ENCODE data around the gene RGS5. TPM values are rescaled to one million over a fixed set of nuclear protein-coding genes. Genes with fewer than 3 reads are reported as not detected.

Gene RGS5
- total RNA-seq, 4 donors from 2014 or later, result 37.1 to 197 (median 120) TPM

DNA sequence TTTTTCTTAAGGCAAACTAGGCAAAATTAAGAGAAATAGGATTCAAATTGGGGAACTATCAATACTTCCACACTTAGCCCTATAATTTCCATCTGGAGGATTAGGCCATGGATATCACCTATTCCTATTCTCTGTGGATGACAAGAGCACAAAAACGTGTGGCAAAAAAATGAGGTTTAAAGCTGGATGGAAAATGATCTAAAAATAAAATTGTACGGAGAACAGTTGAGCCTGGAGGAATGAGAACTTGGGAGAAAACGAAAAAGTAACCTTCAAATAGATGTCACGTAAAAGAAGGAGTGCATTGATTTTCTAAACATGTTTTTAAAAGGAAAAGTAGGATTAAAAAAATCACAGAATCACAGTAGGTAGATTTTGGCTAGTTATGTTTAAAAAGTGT is 77.9 kb downstream of the RGS5 start:
- TF ChIP-seq, protein P1, sequence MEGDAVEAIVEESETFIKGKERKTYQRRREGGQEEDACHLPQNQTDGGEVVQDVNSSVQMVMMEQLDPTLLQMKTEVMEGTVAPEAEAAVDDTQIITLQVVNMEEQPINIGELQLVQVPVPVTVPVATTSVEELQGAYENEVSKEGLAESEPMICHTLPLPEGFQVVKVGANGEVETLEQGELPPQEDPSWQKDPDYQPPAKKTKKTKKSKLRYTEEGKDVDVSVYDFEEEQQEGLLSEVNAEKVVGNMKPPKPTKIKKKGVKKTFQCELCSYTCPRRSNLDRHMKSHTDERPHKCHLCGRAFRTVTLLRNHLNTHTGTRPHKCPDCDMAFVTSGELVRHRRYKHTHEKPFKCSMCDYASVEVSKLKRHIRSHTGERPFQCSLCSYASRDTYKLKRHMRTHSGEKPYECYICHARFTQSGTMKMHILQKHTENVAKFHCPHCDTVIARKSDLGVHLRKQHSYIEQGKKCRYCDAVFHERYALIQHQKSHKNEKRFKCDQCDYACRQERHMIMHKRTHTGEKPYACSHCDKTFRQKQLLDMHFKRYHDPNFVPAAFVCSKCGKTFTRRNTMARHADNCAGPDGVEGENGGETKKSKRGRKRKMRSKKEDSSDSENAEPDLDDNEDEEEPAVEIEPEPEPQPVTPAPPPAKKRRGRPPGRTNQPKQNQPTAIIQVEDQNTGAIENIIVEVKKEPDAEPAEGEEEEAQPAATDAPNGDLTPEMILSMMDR (IDR thresholded peaks at IDR 0.05), result no peak
- no peak for TF ChIP-seq POLR2A (IDR thresholded peaks at IDR 0.05)
- Histone ChIP-seq H3K27ac (no peak overlapping the region), H3K4me1 (no peaks in the 10 kb centered on the region), H3K36me3 (peaks cover 0 to 4% of the 10 kb centered on the region in 2 donors), H3K9me3 (no peaks in the 10 kb centered on the region), H3K4me3 (no peak overlapping the region), H3K27me3 (no peaks in the 10 kb centered on the region)
- intact Hi-C loops (cut with DNase I; ENCODE audit: low total_unique reads), result no loop called here
- DNase-seq, result no peak

DNA sequence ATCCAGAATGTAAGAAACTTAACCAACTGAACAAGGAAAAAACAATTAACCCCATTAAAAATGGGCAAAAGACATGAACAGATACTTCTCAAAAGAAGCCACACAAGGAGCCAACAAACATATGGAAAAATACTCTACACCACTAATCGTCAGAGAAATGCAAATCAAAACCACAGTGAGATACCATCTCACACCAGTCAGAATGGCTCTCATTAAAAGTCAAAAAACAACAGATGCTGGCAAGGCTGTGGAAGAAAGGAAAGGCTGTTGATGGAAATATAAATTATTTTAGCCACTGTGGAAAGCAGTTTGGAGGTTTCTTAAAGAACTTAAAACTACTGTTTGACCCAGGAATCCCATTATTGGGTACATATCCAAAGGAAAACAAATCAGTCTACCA is 82.3 kb downstream of the RGS5 start:
- no peak overlapping the region for H3K27ac ChIP-seq
- TF ChIP-seq, protein P1 (IDR thresholded peaks at IDR 0.05), result no peak
- no peak for TF ChIP-seq POLR2A (IDR thresholded peaks at IDR 0.05)
- intact Hi-C loops (cut with DNase I; ENCODE audit: low total_unique reads), result no loop called here
- H3K9me3 ChIP-seq, result no peaks in the 10 kb centered on the region
- no peaks in the 10 kb centered on the region for H3K27me3 ChIP-seq
- no peak for DNase-seq
- no peaks in the 10 kb centered on the region for H3K4me1 ChIP-seq
- no peak overlapping the region for H3K4me3 ChIP-seq
- H3K36me3 ChIP-seq, result peaks cover 0 to 4% of the 10 kb centered on the region in 2 donors

DNA sequence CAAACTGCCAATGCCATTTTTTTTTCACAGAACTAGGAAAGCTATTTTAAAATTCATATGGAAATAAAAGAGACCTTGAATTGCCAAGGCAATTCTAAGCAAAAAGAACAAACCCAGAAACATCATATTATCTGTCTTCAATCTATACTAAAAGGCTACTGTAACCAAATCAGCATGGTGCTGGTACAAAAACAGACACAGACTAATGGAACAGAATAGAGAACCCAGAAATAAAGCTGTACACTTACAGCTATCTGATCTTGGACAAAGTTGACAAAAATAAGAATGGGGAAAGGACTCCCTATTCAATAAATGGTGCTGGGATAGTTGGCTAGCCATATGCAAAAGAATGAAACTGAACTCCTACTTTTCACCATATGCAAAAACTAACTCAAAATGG is 83.0 kb downstream of the RGS5 start:
- no peaks in the 10 kb centered on the region for H3K4me1 ChIP-seq
- TF ChIP-seq, protein P1 (IDR thresholded peaks at IDR 0.05), result no peak
- no peak for TF ChIP-seq POLR2A (IDR thresholded peaks at IDR 0.05)

DNA sequence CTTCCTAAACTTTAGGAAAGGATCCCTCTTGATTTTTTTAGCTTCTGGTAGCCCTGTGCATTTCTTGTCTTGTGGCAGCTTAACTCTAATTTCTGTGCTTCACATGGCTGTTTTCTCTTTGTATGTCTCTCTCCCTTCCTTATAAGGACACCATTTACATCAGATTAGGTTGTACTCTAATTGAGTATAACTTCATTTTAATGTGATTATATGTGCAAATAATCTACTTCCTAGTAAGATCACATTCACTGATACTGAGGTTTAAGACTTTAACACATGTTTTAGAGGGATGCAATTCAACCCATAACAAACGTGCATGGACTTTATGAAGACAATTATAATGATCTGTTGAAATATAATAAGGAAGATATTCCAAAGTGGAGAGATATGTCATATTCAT is 86.8 kb downstream of the RGS5 start:
- H3K9me3 ChIP-seq, result no peaks in the 10 kb centered on the region
- DNase-seq, result no peak
- TF ChIP-seq, protein P1 (IDR thresholded peaks at IDR 0.05), result no peak
- no peak for TF ChIP-seq POLR2A (IDR thresholded peaks at IDR 0.05)
- no peaks in the 10 kb centered on the region for H3K27me3 ChIP-seq
- H3K4me1 ChIP-seq, result no peaks in the 10 kb centered on the region
- H3K27ac ChIP-seq, result no peak overlapping the region
- intact Hi-C loops (cut with DNase I; ENCODE audit: low total_unique reads), result no loop called here
- no peak overlapping the region for H3K4me3 ChIP-seq
- H3K36me3 ChIP-seq, result no peaks in the 10 kb centered on the region

More for the DNA sequence above, 83.0 kb downstream of the RGS5 start:
- intact Hi-C loops (cut with DNase I; ENCODE audit: low total_unique reads), result no loop called here
- peaks cover 0 to 4% of the 10 kb centered on the region in 2 donors for H3K36me3 ChIP-seq
- DNase-seq, result no peak
- H3K4me3 ChIP-seq, result no peak overlapping the region
- H3K27ac ChIP-seq, result no peak overlapping the region
- H3K9me3 ChIP-seq, result no peaks in the 10 kb centered on the region
- H3K27me3 ChIP-seq, result no peaks in the 10 kb centered on the region

DNA sequence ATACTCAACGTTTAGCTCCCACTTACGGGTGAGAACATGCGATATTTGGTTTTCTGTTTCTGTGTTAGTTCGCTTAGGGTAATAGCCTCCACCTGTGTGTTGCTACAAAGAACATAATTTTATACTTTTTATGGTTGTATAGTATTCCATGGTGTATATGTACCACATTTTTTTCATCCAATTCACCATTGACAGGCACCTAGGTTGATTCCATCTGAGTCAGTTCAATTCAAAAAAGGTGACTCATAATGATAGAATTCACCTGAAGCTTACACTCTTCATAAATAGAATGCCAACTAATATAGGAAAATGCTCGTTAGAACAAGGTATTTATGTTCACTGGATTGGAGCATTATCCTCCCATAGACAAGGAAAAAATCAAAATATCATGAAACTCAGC is 95.1 kb downstream of the RGS5 start:
- no peak for TF ChIP-seq POLR2A (IDR thresholded peaks at IDR 0.05)
- TF ChIP-seq, protein P1 (IDR thresholded peaks at IDR 0.05), result no peak
- Histone ChIP-seq H3K4me3 (no peak overlapping the region), H3K9me3 (no peaks in the 10 kb centered on the region), H3K27me3 (no peaks in the 10 kb centered on the region), H3K36me3 (no peaks in the 10 kb centered on the region), H3K4me1 (peaks cover 0 to 6% of the 10 kb centered on the region in 2 donors), H3K27ac (no peak overlapping the region)
- no peak for DNase-seq
- intact Hi-C loops (cut with DNase I; ENCODE audit: low total_unique reads), result no loop called here
